ENCODE data around the gene LRRC38.

- TF ChIP-seq L3MBTL2 (conservative IDR thresholded peaks at IDR 0.05), result no peak
- no peak for TF ChIP-seq FOXM1 (IDR thresholded peaks at IDR 0.05; ENCODE audit: borderline replicate concordance)
- TF ChIP-seq PKNOX1 (IDR thresholded peaks at IDR 0.05), result no peak
These were observed at the start of gene LRRC38 for GRCh38 chr1:13513895-13514546.

All from HEK293T (cell line).